SJCRH30 (cell line): Measurements from ENCODE around the gene IL4I1. TPM values are rescaled to one million over a fixed set of nuclear protein-coding genes. Genes with fewer than 3 reads are reported as not detected.

Experiments used
- DNase-seq, 2 experiments: peaks; one replicate each; pipeline ENCODE4 v3.0.0-alpha.2; 2015 to 2020
- H3K27ac ChIP-seq: fragments of 250-450 bp; sonication (Bioruptor Pico); 2 replicates; pipeline ENCODE4 v1.5.1; 2020; ENCODE audit warnings: mild to moderate bottlenecking, moderate library complexity
- H3K27me3 ChIP-seq: fragments of 250-450 bp; sonication (Bioruptor Pico); 2 replicates; pipeline ENCODE4 v1.5.1; 2020; ENCODE audit warnings: mild to moderate bottlenecking, moderate library complexity
- H3K36me3 ChIP-seq: fragments of 250-450 bp; sonication (Bioruptor Pico); 2 replicates; pipeline ENCODE4 v1.5.1; 2020; ENCODE audit warnings: mild to moderate bottlenecking, moderate library complexity
- H3K4me1 ChIP-seq: fragments of 250-450 bp; sonication (Bioruptor Pico); 2 replicates; pipeline ENCODE4 v1.5.1; 2020; ENCODE audit warnings: mild to moderate bottlenecking, moderate library complexity
- H3K4me3 ChIP-seq: fragments of 250-450 bp; sonication (Bioruptor Pico); 2 replicates; pipeline ENCODE4 v1.5.1; 2020; ENCODE audit warnings: mild to moderate bottlenecking, moderate library complexity
- H3K9me3 ChIP-seq: fragments of 250-450 bp; sonication (Bioruptor Pico); replicated peaks from 2 replicates; pipeline ENCODE4 v1.5.1; 2020; ENCODE audit warnings: mild to moderate bottlenecking, moderate library complexity
- total RNA-seq: library from RNA; depleted of rRNA; stranded (reverse); fragments of >200 nt; shearing (Covaris generic); gene quantifications from 2 replicates; pipeline ENCODE4 v1.2.3, GENCODE V29; 2014

The IL4I1 gene
- total RNA-seq, 1 experiment from 2014 or later, result not detected

DNA sequence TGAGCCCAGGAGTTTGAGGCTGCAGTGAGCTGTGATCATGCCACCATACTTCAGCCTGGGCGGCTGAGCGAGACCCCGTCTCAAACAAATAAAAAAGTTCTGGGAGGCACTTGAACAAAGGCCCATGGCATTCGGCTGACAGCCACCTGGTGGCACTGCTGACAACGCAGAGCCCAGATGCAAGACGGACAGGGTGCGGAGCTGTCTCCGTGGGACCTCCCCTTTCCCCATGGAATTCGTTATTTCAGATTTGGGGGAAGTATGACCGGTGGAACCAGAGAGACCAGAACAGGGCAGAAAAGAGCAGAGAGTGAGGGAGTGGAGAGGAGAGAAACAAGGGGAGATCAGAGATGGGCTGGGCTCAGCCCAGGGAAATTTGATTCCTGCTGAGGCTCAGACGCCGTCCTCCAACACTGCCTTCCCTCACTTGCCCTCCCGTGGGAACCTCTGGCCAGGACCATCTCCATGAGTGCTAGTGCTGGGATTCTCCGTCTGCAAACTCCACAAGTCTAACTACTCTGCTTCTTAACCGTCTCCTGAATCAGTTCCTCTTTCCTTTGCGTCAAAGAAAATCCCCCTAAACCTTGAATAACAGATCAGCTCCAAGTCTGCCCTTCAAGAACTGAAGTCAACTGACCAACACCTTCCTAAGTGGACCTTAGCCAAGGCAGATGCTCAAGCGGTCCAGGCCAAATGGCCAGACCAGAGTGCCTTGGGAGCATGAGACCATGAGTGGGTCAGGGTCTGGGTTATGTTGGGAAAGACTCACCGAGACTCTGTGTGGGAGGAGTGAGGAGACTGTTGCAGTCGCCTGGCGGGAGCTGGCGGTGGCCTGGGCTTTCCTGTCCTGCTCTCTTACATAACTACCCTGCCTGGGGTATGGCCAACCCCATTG is 20.4 kb upstream of the IL4I1 start:
- no peak overlapping the region for H3K27ac ChIP-seq
- peaks cover under 1% of the 10 kb centered on the region; the same call in 1 of the 2 replicates for H3K4me1 ChIP-seq
- H3K4me3 ChIP-seq, result no peak overlapping the region
- no peak for DNase-seq
- no peaks in the 10 kb centered on the region for H3K27me3 ChIP-seq
- H3K9me3 ChIP-seq, result no peaks in the 10 kb centered on the region
- H3K36me3 ChIP-seq, result peaks cover 82% of the 10 kb centered on the region

DNA sequence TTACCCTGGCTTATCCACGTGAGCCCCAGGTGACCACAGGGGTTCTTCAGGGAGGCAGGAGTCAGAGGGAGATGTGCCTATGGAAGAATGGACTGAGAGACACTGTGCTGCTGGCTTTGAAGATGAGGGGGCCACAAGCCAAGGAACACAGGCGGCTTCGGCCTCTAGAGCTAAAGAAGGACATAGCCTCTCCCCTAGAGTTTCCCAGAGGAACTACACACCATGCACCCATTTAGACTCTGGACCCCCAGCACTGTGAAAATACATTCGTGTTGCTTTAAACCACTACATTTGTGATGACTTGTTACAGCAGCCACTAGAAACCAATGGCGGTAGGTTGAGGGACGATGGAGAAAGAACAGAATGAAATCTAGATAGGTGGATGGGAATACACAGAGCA is 18.6 kb upstream of the IL4I1 start:
- DNase-seq, result no peak
- Histone ChIP-seq H3K27ac (no peak overlapping the region), H3K4me3 (no peak overlapping the region), H3K27me3 (no peaks in the 10 kb centered on the region), H3K36me3 (peaks cover 76% of the 10 kb centered on the region), H3K9me3 (no peaks in the 10 kb centered on the region), H3K4me1 (no peaks in the 10 kb centered on the region)

DNA sequence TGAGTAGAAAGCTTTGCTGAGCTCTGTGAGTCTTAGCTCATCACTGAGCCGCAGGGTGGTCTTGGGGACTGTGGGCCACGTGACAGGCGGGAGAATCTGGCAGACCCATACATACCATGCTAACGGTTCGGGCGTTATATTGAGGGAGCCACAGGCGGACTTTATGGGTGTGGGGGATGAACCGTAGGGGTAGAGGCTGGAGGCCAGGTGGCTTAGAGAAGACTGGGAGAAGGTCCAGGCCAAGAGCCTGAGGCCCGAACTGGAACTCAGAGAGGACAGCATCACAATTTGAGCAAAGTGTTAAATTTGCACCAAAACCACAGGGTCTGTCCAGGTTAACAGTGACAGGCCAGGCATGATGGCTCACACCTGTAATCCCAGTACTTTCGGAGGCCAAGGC is 17.0 kb upstream of the IL4I1 start:
- DNase-seq, result no peak
- Histone ChIP-seq H3K36me3 (peaks cover 84% of the 10 kb centered on the region), H3K27me3 (no peaks in the 10 kb centered on the region), H3K27ac (no peak overlapping the region), H3K4me1 (no peaks in the 10 kb centered on the region), H3K9me3 (no peaks in the 10 kb centered on the region), H3K4me3 (no peak overlapping the region)

DNA sequence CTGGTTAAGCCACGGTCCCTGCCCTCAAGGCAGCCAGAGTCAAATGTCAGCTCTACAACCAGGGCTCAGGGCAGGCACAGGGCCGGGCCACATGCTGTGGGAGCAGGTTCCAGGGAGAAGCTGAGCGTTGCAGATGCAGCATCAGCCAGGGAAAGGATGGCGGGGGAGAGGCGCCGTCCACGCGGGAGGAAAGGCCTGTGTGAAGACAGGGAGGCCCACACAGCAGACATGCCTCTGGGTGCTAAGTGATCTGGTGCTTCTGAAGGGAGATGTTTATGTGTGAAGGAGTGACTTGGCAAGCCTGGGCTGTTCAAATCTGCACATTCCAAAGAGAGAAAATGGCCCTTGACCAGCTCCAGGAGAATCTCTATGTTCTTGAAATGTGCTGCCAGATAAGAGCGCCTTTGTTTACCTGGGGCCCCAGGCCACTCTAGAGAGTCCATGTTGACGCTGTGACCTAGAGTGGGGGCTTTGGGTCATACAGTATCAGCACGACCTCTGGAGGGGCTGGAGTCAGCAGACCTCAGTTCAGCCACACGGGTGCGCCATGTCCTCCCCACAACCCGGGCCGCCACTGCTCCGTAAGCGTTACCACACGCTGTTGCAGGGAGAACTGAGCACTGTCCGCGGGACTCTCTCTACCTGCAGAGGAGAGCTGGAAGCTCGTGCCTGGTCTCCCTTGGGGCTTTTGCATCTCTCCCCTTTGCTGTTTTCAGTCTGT is 16.4 kb upstream of the IL4I1 start:
- Histone ChIP-seq H3K27ac (no peak overlapping the region), H3K36me3 (peaks cover 84% of the 10 kb centered on the region), H3K4me1 (no peaks in the 10 kb centered on the region), H3K9me3 (no peaks in the 10 kb centered on the region), H3K27me3 (no peaks in the 10 kb centered on the region), H3K4me3 (no peak overlapping the region)
- no peak for DNase-seq

GRCh38 chr19:49911381-49912145 is 14.9 kb upstream of the IL4I1 start:
- H3K27ac ChIP-seq, result no peak overlapping the region

DNA sequence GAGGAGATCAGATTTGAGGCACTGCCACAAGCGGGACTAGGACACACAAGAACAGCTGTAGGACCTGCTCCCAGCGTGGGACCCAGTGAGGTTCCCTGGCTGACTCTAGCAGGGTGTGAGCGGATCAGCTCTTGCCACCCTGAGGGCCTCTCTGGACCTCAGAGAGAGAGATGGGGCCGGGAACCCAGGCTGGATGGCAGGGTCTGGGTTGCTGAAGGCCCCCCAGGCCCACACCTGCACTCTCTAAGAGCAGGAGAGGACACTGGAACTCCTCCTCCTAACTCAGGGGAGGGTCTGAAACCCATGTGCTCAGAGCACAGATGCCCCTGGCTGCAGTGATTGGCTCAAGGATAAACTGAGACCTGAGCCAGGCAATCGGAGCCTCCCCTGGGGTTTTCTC is 13.5 kb upstream of the IL4I1 start:
- Histone ChIP-seq H3K36me3 (peaks cover 68% of the 10 kb centered on the region), H3K4me3 (no peak overlapping the region), H3K27ac (no peak overlapping the region), H3K27me3 (no peaks in the 10 kb centered on the region), H3K4me1 (no peaks in the 10 kb centered on the region), H3K9me3 (no peaks in the 10 kb centered on the region)
- no peak for DNase-seq

More at GRCh38 chr19:49911381-49912145, 14.9 kb upstream of the IL4I1 start:
- H3K4me3 ChIP-seq, result no peak overlapping the region
- H3K9me3 ChIP-seq, result no peaks in the 10 kb centered on the region
- peaks cover 80% of the 10 kb centered on the region for H3K36me3 ChIP-seq
- H3K27me3 ChIP-seq, result no peaks in the 10 kb centered on the region
- no peak for DNase-seq
- H3K4me1 ChIP-seq, result no peaks in the 10 kb centered on the region

- Histone ChIP-seq H3K4me1 (no peaks in the 10 kb centered on the region), H3K9me3 (no peaks in the 10 kb centered on the region), H3K36me3 (peaks cover 55% of the 10 kb centered on the region), H3K27me3 (no peaks in the 10 kb centered on the region), H3K4me3 (no peak overlapping the region), H3K27ac (no peak overlapping the region)
- DNase-seq, result no peak
Measured at GRCh38 chr19:49908480-49909420, 12.1 kb upstream of the IL4I1 start.

- H3K9me3 ChIP-seq, result no peaks in the 10 kb centered on the region
- H3K27ac ChIP-seq, result no peak overlapping the region
- H3K36me3 ChIP-seq, result peaks cover 48% of the 10 kb centered on the region
- H3K4me1 ChIP-seq, result no peaks in the 10 kb centered on the region
- DNase-seq, result no peak
- no peak overlapping the region for H3K4me3 ChIP-seq
- no peaks in the 10 kb centered on the region for H3K27me3 ChIP-seq
Measured at GRCh38 chr19:49907745-49908446, 11.2 kb upstream of the IL4I1 start.

GRCh38 chr19:49906879-49907564 is 10.3 kb upstream of the IL4I1 start:
- no peaks in the 10 kb centered on the region for H3K4me1 ChIP-seq
- no peaks in the 10 kb centered on the region for H3K27me3 ChIP-seq
- H3K9me3 ChIP-seq, result no peaks in the 10 kb centered on the region
- no peak overlapping the region for H3K4me3 ChIP-seq
- no peak for DNase-seq
- peaks cover 42% of the 10 kb centered on the region for H3K36me3 ChIP-seq
- H3K27ac ChIP-seq, result no peak overlapping the region

DNA sequence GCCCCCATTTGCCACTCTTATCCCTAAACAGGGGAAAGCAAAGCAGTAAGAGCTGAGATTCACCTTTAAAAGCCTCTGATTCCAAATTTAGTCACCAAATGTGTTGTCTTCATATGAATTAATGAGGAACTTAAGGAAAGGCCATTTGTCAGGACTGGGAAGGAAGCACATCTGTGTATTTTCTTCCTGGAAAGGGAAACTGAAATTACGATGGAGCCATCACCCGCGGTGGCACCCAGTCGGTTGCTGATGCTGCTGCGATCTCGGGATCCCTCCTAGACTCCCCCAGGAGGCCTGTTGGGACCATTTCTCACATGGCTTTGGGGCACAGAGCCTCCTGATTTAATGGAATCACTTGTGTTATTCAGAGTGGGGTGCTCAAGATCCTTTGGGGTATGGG is 7.4 kb upstream of the IL4I1 start:
- Histone ChIP-seq H3K27me3 (no peaks in the 10 kb centered on the region), H3K4me1 (no peaks in the 10 kb centered on the region), H3K9me3 (no peaks in the 10 kb centered on the region), H3K4me3 (no peak overlapping the region), H3K27ac (no peak overlapping the region), H3K36me3 (peaks cover 20% of the 10 kb centered on the region)
- no peak for DNase-seq

GRCh38 chr19:49895566-49896297 is 955 bp downstream of the IL4I1 start:
- H3K27me3 ChIP-seq, result peaks cover 3% of the 10 kb centered on the region; the same call in 1 of the 2 replicates
- no peaks in the 10 kb centered on the region for H3K36me3 ChIP-seq
- no peak for DNase-seq
- no peaks in the 10 kb centered on the region for H3K9me3 ChIP-seq
- no peak overlapping the region for H3K27ac ChIP-seq
- no peaks in the 10 kb centered on the region for H3K4me1 ChIP-seq
- H3K4me3 ChIP-seq, result no peak overlapping the region

DNA sequence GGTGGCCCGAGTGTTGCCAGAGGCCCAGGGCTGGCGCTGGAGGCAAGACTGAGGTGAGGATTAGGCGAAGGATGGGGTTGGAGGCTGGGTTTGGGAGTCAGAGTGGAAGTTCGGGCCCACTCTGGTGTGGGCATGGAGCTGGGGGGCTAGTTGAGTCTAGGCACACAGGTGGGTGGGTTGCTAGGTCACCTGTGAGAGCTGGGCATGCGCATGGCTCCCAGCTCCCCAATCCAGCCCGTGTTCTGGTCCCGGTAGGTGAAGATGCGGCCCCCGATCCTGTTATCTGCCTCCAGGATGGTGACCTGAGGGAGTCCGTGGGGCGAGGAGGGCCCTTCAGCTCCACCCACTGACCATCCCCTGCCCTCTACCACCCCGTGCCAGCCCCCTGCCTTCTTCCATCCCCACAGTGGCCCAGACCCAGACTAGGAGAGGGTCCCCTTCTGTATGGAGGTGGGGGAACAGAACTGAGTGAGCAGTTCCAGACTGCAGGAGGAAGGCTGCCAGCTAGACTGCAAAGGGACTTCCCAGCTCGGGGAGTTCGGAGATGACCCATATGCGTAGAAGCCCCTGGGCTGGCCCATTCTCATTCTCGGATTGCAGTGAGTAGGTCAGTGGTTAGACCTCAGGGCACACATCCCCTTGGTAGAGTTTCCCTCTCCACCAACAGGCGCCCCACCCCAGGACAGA is 1.7 kb downstream of the IL4I1 start:
- no peaks in the 10 kb centered on the region for H3K36me3 ChIP-seq
- no peak overlapping the region for H3K4me3 ChIP-seq
- H3K9me3 ChIP-seq, result no peaks in the 10 kb centered on the region
- peaks cover 3% of the 10 kb centered on the region; the same call in 1 of the 2 replicates for H3K27me3 ChIP-seq
- no peaks in the 10 kb centered on the region for H3K4me1 ChIP-seq
- no peak overlapping the region for H3K27ac ChIP-seq
- DNase-seq, result no peak
